HG03521 (cell line): ENCODE measurements around the gene RIPK4.

Experiments
- ATAC-seq: cut with Tn5 transposase; IDR thresholded peaks from one replicate; pipeline ENCODE4 v1.9.1; 2021; ENCODE audit warnings: mild to moderate bottlenecking, moderate library complexity; ENCODE audit not compliant: unreplicated experiment

The RIPK4 gene

DNA sequence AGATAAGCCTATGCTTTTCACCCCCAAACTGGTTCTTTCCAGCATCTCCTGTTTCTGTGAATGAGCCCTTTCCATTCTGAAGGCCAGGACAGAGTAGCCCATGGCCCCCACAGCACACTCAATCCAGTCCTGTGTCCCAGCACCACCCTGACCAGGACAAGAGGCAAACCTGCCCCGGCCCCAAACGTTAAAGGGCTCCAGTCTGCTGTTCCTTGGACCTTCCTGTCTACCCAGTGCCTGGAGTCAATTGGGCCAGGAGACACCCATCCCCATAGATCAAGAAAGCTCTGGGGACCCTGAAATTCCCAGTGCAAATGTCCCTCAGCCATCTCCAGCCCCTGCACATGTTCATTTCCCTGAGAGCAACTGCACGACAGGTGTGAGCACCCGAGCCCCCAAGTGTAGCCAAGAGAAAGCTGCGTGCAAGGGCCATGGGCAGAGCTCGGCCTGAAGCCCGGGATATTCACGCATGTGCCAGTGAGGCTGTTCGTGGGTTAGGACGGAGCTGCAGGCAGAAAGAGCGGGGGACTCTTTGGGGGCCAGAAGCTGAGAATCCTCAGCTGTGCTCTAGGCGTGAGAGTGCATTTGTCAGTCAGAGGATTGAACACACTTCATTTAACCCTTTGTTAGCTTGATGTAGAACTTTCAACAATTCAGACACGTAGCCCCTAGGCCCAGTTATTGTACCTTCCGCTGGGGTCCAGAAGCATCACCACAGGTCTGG, 4.2 kb upstream of the RIPK4 start:
- ATAC-seq = no peak

DNA sequence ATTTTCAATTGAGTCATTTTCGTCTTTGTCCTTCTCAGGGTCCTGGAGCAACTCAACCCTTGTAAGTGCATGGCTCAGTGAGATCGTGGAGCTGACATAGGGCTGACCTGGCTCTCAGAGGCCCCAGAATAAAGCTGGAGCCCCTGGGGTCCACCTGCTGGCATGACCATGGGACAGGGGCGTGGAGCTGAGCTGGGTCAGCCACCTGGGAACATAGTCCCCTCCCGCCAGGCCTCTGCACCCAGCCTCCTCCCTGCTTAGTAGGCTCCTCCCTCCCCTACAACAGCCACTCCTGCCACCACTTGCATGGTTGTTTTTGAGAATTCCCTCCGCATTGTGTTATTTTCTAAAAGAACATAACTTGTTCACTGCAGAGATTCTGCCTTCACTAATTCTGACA, 3.1 kb upstream of the RIPK4 start:
- no peak for ATAC-seq

DNA sequence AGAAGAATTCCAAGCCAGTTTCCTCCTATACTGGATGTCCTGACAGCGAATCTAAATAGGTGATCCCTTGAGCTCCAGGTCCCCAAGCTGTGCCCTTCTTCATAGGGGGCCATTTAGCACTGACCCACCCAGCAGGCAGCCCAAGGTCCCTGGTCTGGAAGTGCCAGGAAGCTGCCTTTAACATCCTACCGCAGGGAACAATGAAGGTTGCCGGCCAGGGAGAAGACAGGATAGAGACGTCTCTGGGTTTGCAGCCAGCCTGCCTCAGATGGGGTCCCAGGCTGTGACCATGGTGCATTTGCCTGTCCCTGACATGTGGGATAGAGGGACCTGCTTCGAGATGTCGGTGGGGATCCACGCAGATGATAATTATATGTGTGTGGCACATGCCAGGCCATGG, 2.7 kb upstream of the RIPK4 start:
- ATAC-seq = no peak

DNA sequence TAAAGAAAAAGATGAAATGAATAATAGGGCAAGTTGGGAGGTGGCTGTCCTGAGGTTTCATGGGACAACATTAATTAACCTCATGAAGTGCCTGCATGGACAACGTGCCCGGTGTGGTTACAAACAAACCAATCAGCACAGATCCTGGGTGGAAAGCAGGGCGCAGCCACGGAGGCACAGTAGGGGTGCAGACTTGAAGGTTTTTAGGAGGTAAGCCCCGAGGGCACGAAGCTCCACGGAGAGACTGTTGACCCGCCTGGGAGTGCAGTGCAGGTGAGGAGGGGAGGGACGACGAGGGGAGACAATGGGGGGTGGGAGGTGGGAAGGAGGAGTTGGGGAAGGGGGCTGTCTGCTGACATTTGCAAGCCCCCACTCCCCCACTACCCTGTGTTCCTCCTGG, 2.3 kb upstream of the RIPK4 start:
- no peak for ATAC-seq

DNA sequence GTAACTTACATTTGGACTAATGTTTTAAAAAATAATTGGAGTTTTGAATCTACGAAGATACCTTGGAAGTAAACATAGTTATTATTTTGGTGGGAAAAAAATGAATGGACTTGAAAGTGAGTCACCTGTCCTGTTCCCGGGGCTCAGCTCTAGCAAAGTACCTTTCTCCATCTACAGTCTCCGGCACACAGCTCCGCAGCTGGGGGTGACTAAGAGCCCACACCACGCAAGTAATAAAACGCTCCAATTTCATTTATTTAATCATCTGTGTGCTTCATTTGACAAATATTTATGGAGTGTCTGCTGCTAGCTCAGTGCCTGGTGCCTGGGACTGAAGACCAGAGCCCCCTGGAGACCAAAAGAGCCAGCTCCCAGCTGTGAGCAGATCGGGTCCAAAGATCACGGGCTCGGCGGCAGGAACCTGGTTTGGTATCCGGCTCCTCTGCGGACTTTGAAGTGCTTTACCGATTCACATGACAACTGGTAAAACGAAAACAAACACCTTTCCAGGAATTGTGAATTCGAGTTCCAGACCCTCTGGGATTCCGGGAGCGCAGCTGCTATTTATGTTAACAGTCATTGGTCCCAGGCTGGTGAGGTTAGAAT, 1.7 kb upstream of the RIPK4 start:
- ATAC-seq = no peak

DNA sequence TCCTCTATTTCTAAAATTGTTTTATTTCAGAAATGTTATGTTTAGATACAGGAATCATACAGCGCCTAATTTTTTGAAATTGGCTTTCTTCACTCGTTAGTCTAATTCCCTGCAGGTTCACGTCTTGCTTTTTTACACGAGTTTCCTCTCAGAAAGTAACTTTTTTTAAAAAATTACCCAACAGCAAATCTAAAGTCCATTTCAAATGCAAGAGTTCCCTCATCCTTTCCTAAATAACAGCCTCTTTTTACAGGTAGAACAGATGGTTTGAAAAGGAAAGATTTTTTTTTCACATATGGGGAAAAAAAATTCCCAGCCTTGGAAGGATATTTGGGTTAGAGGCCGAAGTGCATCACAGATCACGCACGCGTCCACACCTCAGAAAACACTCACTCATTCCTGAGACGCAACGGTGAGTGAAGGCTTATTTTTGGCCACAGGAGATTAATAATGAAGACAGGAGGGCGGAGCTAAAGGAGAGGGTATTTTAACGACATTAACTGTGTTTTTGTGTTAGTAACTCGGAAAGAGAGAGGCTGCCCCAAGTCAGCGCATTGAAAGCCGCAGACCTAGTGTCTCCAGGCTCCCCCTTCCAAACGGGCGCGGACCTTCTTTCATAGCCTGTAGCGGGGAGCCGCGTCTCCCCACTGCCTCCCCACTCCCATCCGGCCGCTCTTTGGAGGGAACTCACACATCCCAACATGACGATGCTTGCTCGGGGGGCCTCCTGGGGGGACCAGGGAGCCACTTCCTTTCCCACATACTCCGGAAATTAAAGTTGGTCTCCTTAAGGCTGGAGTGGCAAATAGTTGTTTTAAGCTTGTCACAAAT, 969 bp upstream of the RIPK4 start:
- no peak for ATAC-seq

DNA sequence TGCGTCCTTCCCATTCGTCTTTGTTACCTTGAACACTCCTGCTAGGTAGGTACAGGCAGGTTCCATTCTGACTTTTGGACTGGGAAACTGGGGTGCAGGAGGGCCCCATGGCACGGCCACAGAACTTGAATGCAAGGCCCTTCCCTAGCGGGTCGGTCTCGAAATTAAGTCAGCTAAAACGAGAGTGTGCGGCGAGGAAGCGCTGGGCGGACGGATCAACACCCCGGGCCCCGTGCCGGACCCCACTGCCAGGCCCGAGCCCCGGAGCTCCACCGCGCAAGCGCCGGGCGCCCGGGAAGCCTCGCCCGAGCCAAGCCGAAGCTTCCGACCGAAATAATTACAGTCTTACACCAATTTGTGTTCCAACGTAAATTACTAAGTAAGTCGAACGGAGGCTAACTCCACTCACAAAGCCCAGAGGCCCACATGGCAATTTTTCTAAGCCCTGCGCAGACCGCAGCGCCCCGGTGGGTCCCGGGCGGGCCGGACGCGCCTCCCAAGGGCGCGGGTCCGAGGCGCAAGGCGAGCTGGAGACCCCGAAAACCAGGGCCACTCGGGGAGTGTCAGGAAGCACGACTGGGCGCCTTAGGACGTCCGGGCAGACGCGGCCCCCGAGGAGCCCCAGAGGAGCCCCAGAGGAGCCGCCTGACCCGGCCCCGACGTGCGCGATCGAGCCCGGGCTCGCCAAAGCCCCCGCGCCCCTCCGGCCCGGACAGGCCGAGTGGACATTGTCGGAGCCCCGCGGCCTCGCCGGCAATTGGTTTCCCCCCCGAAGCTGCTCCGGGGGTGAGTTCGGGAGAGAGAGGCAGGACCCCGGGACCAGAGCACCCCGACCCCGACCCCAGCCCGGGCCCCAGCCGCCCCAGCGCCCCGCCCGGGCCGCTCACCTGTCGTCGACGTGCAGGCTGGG, 624 bp downstream of the RIPK4 start:
- no peak for ATAC-seq

DNA sequence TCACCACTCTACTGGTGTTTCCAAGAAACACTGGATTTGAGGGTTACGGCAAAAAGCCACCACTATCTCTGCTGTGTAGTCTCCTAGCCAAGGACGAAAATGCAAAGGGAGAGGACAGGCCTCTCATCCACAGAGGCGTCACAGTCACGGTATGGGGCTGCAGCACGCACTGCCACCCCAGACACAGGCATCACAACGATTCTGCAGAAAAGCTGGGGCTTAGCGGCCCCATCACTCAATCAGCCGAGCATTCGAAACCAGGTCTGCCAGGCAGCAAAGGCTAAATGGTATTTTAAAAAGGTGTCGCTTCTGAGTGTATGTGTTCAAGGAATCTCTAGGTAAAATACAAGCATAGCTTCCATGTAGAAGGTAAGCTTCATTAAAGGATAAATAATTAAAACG, 1.4 kb downstream of the RIPK4 start:
- no peak for ATAC-seq

DNA sequence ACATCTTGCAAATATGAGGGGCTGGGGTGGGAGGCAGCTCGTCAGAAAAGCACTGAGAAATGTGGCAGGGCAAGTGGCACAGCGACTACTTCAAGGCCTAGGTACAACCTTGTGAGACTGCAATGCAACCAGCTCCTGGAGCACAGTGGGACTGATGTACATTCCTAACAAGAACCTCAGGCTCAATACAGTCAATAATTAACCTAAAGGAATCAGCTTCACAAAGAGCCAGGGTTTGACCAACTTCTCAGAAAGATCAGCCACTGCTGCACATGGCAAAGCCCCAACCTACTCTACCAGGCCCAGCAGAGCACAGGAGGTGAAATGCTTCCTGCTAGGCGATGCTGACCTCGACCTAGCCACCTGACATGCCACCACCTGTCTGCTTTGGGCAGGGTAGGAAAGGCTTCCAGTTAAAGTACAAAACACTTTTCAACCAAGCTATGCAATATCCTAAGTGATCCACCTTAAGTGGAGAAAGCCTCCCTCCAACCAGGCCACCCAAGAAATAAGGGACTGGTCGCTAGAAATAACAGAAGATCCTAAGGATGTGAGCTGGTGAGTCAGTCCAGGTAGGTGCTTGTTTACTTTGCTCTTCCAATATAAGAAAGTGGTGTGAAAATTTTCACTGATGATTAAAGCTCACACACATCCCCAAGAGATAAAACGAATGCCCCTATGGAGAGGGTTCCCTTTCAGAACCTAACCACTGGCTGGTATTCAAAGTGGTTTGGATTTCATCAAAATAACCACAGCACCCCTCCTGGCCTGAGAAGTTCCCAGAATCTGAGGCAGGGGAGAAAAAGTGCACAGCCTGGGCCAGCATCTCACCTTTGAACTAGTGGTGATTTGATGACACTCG, 2.1 kb downstream of the RIPK4 start:
- no peak for ATAC-seq

DNA sequence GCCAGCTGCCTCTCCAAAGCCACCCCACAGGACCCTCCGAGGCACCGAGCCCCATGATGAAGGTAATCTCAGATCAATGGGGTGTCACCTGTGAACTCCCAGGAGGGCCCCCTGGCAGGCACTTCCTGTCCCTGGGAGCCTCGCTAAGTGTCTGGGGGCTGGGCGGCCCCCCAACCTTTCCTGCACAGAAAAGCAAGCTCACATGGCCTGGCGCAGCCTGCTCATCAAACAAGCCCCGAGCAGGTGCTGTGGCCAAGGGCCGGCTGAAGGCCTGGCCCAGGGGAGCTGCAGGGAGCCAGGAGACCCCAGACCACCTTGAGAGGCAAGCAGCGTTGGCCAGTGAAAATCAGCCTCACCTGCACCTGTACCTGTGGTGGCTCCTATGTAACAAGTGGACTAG, 2.9 kb downstream of the RIPK4 start:
- ATAC-seq = no peak

DNA sequence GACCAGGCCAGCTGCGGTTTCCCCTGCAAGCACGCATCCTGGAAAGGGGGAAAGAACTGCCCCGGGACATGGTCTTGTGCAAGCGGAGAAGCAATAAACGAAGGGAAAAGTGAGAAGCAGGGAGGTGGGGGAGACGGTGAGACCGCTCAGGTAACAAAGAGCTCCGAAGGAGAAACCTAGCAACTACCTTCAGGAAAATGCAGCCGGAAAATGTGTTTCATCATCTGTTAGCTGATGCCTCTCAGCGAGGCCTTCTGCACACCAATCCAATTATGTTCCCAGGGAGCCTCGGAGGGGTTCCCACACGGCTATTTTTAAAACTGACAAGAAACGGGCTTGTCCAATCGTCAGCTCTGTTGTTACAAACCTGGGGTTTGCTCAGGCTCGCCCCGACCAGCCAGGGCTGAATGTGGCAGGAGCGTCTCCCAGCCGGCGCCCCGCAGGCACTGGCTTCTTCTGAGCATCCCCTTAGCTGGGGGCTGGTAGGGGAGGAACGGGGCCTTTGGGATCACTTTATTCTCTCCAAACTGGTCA, 3.4 kb downstream of the RIPK4 start:
- no peak for ATAC-seq

DNA sequence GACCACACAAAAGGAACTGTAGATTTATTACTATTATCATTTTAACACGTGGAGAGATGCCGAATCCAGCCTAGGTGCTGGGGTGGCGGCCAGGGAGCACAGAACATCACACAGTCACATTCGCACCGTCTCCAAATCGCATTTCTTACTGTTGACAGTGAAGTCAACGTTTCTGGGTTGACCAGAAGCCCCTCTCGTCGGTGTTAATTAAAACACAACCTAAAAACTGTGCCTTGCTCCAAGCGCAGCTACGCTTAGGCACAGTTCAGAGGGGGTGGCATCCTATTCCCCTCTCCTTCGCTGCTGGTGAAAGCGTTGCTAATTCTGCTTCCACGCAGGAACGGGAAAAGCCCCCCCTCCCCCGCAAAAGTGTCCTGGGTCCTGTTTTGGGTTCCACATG, 4.1 kb downstream of the RIPK4 start:
- no peak for ATAC-seq

DNA sequence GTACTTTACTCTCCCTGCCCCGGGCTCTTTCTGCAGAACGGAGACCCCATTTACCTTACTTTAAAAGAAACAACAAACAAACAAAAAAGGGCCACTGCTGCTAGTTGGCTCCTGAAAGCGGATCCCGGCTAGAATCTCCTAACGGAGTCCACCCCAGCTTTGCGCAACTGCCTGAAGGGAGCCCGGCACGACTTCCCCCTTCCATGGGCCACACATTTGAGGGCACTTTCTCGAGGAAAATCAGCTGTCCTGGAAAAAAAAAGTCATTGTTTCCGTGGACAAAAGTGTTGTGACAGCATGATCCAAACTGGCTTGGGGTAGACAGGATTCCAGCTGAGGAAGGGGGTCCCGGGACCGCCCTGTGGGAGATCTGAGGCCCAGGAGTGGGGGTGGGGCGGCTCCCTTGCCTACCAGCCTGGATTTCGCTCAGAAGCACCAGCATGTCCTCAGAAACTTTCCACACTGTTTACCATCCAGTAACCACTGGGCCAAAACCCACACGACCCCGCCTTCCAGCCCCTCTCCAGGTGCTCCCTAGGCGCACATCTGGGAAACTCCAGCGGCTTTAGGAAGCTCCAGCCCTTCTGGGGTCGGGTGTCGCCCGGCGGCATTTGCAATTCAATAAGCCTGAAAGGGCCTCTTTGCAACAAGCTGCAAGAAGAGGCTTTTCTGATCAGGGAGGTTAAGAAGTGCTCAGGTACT, 4.8 kb downstream of the RIPK4 start:
- no peak for ATAC-seq

DNA sequence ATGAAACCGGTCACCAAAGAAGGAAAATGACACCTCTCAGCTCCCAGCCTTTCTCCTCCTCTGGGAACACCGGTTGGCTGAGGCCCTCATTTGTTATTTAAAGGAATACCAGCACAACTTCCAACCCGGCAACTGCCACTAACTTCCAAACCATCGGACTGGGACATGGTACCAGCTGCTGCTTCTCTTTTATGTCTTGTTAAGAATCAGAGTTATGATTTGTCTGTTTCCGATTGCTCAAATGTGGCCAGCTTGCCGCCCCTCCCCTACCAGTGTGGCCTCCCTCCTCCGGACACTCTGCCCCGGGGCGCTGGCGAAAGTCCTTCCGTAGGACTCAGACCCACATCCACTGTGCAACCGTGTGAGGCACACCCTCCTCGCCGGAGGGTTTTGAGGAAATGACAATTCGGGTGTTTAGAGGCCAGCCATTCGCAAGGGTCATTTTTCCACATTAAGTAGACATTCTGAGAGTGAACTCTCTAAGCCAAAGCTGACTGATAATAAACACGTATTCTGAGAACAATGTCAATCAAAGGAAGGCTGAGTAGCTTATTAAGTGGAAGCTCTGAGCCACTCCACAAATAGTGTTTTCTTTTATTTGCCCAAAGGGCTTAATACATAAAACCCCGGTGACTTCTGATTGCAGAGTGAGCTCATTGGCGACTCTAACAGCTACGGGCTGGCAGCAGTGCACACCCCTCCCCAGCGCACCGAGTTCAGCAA, 5.5 kb downstream of the RIPK4 start:
- no peak for ATAC-seq

DNA sequence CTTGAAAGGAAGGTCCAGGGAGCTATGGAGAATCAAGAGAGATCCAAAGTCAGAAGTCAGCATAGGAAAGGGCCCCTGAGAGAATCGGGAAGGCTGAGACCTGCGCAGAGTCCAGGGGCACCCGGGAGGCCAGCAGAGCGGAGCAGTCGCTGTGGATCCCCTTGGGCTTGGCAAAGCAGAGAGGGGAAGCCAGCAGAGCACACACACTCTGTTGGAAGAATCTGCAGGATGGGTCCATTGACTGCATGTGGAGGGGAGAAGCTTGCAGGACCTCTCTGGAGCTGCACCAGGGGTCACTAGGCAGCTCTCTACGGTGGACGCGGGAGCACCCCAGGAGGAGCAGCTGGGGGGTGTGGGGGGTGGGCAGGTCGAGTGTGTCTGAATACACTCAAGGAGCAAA, 6.4 kb downstream of the RIPK4 start:
- no peak for ATAC-seq

DNA sequence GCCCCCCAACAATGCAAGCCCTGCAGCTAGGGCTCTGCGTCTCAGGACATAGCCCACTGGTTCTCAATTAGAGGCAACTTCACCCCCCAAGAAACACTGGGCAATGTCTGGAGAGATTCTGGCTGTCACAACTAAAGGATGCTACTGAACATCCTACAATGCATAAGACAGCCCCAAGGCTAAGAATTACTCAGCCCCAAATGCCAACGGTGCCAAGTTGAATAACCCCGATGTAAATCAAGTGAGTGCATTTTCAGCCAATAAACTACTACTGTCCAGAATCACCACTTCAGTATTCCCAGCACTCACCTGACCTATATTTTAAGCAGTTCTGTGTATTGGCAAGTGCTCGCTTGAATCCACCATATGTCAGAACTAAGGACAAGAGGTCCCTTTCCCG, 6.9 kb downstream of the RIPK4 start:
- ATAC-seq = no peak

DNA sequence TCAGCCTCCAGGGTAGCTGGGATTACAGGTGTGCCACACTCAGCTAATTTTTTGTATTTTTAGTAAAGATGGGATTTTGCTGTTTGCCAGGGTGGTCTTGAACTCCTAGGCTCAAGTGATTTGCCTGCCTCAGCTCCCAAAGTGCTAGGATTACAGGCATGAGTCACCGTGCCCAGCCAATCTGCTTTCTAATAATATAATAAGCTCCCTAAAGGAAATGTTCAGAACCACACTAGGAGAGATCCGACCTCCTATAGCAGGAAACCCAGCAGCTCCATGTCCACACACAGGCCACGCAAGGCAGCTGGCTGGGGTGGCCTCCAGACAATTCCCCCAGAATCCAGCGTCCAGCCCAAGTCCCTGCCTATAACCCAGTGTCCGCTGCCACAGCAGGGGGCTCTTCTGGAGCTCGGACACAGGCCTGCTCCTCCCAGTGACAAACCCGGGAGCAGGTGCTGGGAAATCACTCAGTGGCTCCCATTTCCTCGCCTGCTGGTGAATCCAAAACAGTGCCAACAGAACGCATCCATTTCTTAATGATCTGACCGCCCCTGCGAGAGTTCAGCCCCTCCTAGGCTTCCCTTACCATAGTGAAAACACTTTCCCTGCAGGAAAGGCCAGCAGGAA, 7.5 kb downstream of the RIPK4 start:
- ATAC-seq = no peak

DNA sequence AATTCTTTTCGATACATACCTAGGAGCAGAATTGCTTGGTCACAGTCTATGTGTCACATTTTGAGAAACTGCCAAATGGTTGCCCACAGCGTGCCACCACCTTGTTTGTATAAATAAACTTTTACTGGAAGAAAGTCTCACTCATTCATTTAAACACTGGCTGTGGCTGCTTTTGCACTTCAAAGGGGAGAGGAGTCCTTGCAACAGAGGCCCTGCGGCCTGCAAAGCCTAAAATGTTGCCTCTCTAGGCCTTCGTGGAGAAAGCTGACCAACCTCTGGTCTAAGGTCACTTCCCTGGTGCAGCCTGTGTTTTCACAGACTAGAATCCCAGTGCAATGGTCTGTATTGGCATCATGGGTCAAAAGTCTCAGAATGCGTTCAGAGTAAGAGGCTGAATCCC, 8.3 kb downstream of the RIPK4 start:
- no peak for ATAC-seq
